GM18951 (cell line): ENCODE results near the gene PCBP1.
A peak's percentile ranks its signal among the peaks of the same experiment; 100 is the strongest.
"Not testable (repeated sequence)": the region's sequence is repeated elsewhere in the genome, so short reads cannot be mapped to it uniquely, and the experiment has no call there.

Experiments used
- POLR2A ChIP-seq: IDR thresholded peaks from 4 replicates; pipeline ENCODE4 v1.6.1; 2011; ENCODE audit warnings: mild to moderate bottlenecking; ENCODE audit not compliant: insufficient read length, insufficient read depth; ENCODE audit errors: extremely low read depth
- in situ Hi-C: fragments of 300-500 bp; cut with MboI; formaldehyde crosslinking; loops from one replicate; pipeline ENCODE4 v1.12.0; 2022; ENCODE audit warnings: low sequenced_read_pairs, mixed read lengths, inconsistent platforms; ENCODE audit not compliant: unreplicated experiment

Gene PCBP1

GRCh38 chr2:70095720-70096670 lies 8.7 kb downstream of the PCBP1 start:
- no peak for TF ChIP-seq POLR2A
- in situ Hi-C loops, result loop anchor here (5.0 kb wide), 1 partner anchor 41 kb away; no protein-coding TSS in a partner anchor

GRCh38 chr2:70098032-70098431 lies 10.8 kb downstream of the PCBP1 start:
- no peak for TF ChIP-seq POLR2A
- in situ Hi-C loops, result loop anchor here (5.0 kb wide), 1 partner anchor 39 kb away; no protein-coding TSS in a partner anchor

GRCh38 chr2:70099270-70099669 lies 12.0 kb downstream of the PCBP1 start:
- no peak for TF ChIP-seq POLR2A
- in situ Hi-C loops, result loop anchor here (5.0 kb wide), 1 partner anchor 38 kb away; no protein-coding TSS in a partner anchor

GRCh38 chr2:70101174-70101573 lies 13.9 kb downstream of the PCBP1 start:
- in situ Hi-C loops, result loop anchor here (10.0 kb wide), 1 partner anchor 944 kb away; no protein-coding TSS in a partner anchor
- no peak for TF ChIP-seq POLR2A

GRCh38 chr2:70101686-70102085 lies 14.4 kb downstream of the PCBP1 start:
- in situ Hi-C loops, result loop anchor here (10.0 kb wide), 1 partner anchor 943 kb away; no protein-coding TSS in a partner anchor

- in situ Hi-C loops, result loop anchor here (10.0 kb wide), 1 partner anchor 942 kb away; no protein-coding TSS in a partner anchor
Observed at GRCh38 chr2:70102323-70102905, 15.1 kb downstream of the PCBP1 start.

- in situ Hi-C loops, result loop anchor here (10.0 kb wide), 1 partner anchor 941 kb away; no protein-coding TSS in a partner anchor
- TF ChIP-seq POLR2A, result peak; percentile 35
Observed at GRCh38 chr2:70103531-70104061, 16.3 kb downstream of the PCBP1 start.

GRCh38 chr2:70104231-70105111 lies 17.2 kb downstream of the PCBP1 start:
- in situ Hi-C loops, result loop anchor here (10.0 kb wide), 1 partner anchor 940 kb away; no protein-coding TSS in a partner anchor
- TF ChIP-seq POLR2A, result no peak

GRCh38 chr2:70106138-70106537 lies 18.9 kb downstream of the PCBP1 start:
- in situ Hi-C loops, result loop anchor here (10.0 kb wide), 1 partner anchor 939 kb away; no protein-coding TSS in a partner anchor

- in situ Hi-C loops, result not testable (repeated sequence)
Observed at GRCh38 chr2:70110397-70110796, 23.1 kb downstream of the PCBP1 start.

- in situ Hi-C loops, result no loop called here
- TF ChIP-seq POLR2A, result no peak
Observed at GRCh38 chr2:70111752-70112591, 24.7 kb downstream of the PCBP1 start.
